K562 (cell line): ENCODE measurements around the gene RNF144A.

Experiments used
- CHD2 ChIP-seq: IDR thresholded peaks from 2 replicates; pipeline ENCODE4 v1.6.1; 2011; ENCODE audit warnings: low read depth, low read length
- CREB1 ChIP-seq, 2 experiments: sonication (generic) in 1 of 2; formaldehyde crosslinking in 1 of 2; IDR thresholded peaks; 2 replicates each; pipeline versions ENCODE4 v1.6.1 to v1.8.0; 2012 to 2022; ENCODE audit warnings: inconsistent platforms in 1 of 2, mild to moderate bottlenecking in 1 of 2, missing genetic modification reagents in 1 of 2, moderate library complexity in 1 of 2
- EGR1 ChIP-seq: fragments of 450-650 bp; conservative IDR thresholded peaks from 2 replicates; pipeline ENCODE4 v1.6.1; 2017; ENCODE audit warnings: mild to moderate bottlenecking
- FOXM1 ChIP-seq, 2 experiments: fragments of 450-650 bp in 1 of 2; sonication (generic) in 1 of 2; formaldehyde crosslinking in 1 of 2; IDR thresholded peaks; 2 replicates each; pipeline versions ENCODE4 v1.6.1 to v1.9.0; 2017 to 2022; ENCODE audit warnings: low read depth in 2 of 2, mild to moderate bottlenecking in 2 of 2, missing genetic modification reagents in 1 of 2, moderate library complexity in 1 of 2
- POLR2AphosphoS5 ChIP-seq: IDR thresholded peaks from 2 replicates; pipeline ENCODE4 v1.6.1; 2011; ENCODE audit warnings: mild to moderate bottlenecking, low read depth, low read length, moderate library complexity; ENCODE audit not compliant: control insufficient read depth, insufficient read depth
- SRF ChIP-seq, 2 experiments: fragments of 250-450, 450-650 bp in 1 of 2; sonication (Bioruptor Pico) in 1 of 2; sonication (generic) in 1 of 2; formaldehyde crosslinking; IDR thresholded peaks; 2 replicates each; pipeline versions ENCODE4 v1.5.0 to v1.5.1; 2020 to 2022; ENCODE audit warnings: mild to moderate bottlenecking in 1 of 2, missing genetic modification reagents in 1 of 2
- ZNF24 ChIP-seq: fragments of 450-650 bp; IDR thresholded peaks from 2 replicates; pipeline ENCODE4 v1.6.1; 2016
- ZNF41 ChIP-seq: fragments of 250-450 bp; sonication (Bioruptor Pico); conservative IDR thresholded peaks from 2 replicates; pipeline ENCODE4 v1.4.0; 2020; ENCODE audit warnings: mild to moderate bottlenecking
- ZNF780A ChIP-seq: fragments of 250-450 bp; sonication (Bioruptor Pico); IDR thresholded peaks from 2 replicates; pipeline ENCODE4 v1.5.0; 2021; ENCODE audit warnings: mild to moderate bottlenecking
- TF ChIP-seq, protein P1 (sequence below), 3 experiments: IDR thresholded peaks in 2 of 3; conservative IDR thresholded peaks in 1 of 3; 2 replicates each; pipeline ENCODE4 v1.5.1; 2011 to 2012; ENCODE audit warnings: low read length in 3 of 3, mild to moderate bottlenecking in 3 of 3, control low read depth in 2 of 3, improper control_type of control experiment in 1 of 3, inconsistent platforms in 1 of 3, low read depth in 1 of 3, mixed read lengths in 1 of 3, moderate library complexity in 1 of 3; ENCODE audit not compliant: insufficient read depth in 2 of 3

DNA sequence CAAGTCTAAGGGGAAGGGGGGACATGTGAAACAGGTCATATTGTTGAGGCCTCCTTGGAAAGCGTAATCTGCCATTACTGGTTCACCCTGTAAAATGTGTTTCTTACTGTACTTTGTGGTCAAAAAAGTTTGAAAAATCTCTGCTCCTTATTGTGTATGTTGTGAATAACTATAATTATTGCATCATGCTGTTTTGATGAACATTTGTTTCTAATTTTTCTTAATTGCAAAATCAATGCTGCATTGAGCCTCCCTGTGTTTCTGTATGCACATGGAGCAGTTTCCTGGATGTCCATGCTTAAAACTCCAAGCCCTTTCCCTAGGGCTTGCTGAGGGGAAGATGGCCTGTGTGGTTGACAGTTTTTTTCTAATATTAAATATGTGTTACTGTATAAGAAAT, 158.6 kb downstream of the RNF144A start:
- TF ChIP-seq CHD2 (no peak), SRF (CRISPR knock-in tag; IDR thresholded peaks at IDR 0.05) (no peak), ZNF24 (no peak), FOXM1 (IDR thresholded peaks at IDR 0.05; ENCODE audit: low read depth) (no peak), FOXM1 (CRISPR knock-in tag; IDR thresholded peaks at IDR 0.05; ENCODE audit: low read depth) (no peak), POLR2AphosphoS5 (no peak), EGR1 (no peak), ZNF41 (no peak), ZNF780A (CRISPR knock-in tag) (no peak), CREB1 (IDR thresholded peaks at IDR 0.05) (no peak), CREB1 (CRISPR knock-in tag; IDR thresholded peaks at IDR 0.05) (no peak)
- TF ChIP-seq, protein P1, sequence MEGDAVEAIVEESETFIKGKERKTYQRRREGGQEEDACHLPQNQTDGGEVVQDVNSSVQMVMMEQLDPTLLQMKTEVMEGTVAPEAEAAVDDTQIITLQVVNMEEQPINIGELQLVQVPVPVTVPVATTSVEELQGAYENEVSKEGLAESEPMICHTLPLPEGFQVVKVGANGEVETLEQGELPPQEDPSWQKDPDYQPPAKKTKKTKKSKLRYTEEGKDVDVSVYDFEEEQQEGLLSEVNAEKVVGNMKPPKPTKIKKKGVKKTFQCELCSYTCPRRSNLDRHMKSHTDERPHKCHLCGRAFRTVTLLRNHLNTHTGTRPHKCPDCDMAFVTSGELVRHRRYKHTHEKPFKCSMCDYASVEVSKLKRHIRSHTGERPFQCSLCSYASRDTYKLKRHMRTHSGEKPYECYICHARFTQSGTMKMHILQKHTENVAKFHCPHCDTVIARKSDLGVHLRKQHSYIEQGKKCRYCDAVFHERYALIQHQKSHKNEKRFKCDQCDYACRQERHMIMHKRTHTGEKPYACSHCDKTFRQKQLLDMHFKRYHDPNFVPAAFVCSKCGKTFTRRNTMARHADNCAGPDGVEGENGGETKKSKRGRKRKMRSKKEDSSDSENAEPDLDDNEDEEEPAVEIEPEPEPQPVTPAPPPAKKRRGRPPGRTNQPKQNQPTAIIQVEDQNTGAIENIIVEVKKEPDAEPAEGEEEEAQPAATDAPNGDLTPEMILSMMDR (IDR thresholded peaks at IDR 0.05 in 2 of 3, conservative IDR thresholded peaks at IDR 0.05 in 1 of 3; ENCODE audit: insufficient read depth in 2 of 3, low read depth in 1 of 3, low read length in 3 of 3) = no peak
